ENCODE measurements around the gene MYLK2. TPM values are rescaled to one million over a fixed set of nuclear protein-coding genes. Genes with fewer than 3 reads are reported as not detected.
"Not testable (repeated sequence)": the region's sequence is repeated elsewhere in the genome, so short reads cannot be mapped to it uniquely, and the experiment has no call there.

The MYLK2 gene
- total RNA-seq, 4 donors from 2014 or later: 0.33 to 0.65 (median 0.52) TPM; not detected in 1

DNA sequence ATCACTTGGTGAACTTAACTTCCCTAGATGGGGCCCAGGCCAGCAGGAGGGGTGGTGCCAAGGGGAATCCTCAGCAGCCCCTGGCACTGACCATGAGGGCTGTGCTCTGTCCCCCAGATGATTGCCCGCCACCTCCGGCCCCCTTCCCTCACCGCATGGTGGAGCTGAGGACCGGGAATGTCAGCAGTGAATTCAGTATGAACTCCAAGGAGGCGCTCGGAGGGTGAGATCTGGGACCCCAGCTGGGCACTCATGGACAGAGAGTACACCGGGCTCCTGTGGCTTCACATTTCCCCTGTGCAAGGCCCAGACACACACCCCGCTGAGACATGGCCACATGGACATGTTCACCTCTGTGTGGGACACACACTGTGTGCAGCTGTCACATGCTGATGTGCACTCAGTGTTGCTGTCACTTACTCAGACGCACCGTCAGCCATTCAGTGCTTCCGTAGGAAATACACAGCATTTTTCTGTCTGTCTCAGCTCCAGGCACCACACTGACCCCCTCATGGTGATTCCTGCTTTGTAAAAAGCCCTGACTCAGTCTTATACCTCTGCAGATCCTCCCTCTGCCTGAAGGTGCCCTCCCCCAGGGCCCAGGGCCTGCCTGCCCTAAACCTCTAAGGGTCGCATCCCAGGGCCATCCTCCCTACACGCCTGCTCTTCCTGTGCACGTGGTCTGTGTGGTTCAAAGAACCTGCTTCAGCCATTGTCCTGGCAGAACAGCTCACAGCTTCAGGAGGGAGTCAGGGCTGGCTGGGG is 4.4 kb downstream of the MYLK2 start:
- intact Hi-C loops (cut with DNase I): loop anchor here (1.0 to 5.0 kb wide), 3 partner anchors 21 to 209 kb away; partner anchors contain the start of genes FOXS1 and PDRG1
- Histone ChIP-seq H3K36me3 (no peaks in the 10 kb centered on the region), H3K9me3 (no peaks in the 10 kb centered on the region)

DNA sequence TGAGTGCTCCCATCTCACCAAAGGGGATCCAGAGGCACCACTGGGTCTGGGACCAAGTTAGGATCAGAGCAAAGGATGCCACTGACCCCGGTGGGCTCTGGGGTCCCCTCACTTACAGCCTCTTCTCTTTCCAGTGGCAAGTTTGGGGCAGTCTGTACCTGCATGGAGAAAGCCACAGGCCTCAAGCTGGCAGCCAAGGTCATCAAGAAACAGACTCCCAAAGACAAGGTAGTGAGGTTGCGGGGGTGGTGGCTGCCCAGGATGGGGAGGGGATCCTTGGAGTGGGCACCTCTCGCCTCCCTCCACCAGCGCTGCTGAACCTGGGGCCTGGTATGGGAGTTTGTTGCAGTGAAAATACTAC is 4.9 kb downstream of the MYLK2 start:
- TF ChIP-seq, protein P1, sequence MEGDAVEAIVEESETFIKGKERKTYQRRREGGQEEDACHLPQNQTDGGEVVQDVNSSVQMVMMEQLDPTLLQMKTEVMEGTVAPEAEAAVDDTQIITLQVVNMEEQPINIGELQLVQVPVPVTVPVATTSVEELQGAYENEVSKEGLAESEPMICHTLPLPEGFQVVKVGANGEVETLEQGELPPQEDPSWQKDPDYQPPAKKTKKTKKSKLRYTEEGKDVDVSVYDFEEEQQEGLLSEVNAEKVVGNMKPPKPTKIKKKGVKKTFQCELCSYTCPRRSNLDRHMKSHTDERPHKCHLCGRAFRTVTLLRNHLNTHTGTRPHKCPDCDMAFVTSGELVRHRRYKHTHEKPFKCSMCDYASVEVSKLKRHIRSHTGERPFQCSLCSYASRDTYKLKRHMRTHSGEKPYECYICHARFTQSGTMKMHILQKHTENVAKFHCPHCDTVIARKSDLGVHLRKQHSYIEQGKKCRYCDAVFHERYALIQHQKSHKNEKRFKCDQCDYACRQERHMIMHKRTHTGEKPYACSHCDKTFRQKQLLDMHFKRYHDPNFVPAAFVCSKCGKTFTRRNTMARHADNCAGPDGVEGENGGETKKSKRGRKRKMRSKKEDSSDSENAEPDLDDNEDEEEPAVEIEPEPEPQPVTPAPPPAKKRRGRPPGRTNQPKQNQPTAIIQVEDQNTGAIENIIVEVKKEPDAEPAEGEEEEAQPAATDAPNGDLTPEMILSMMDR (IDR thresholded peaks at IDR 0.05): no peak
- no peak for TF ChIP-seq POLR2AphosphoS5 (IDR thresholded peaks at IDR 0.05)
- Histone ChIP-seq H3K9me3 (no peaks in the 10 kb centered on the region), H3K36me3 (no peaks in the 10 kb centered on the region), H3K4me3 (no peak overlapping the region), H3K27ac (replicated peaks in 1 of 4) (no peak overlapping the region), H3K27me3 (no peaks in the 10 kb centered on the region), H3K4me1 (peaks cover 4 to 15% (median 12%) of the 10 kb centered on the region in 4 donors)
- intact Hi-C loops (cut with DNase I): loop anchor here (5.0 kb wide), 1 partner anchor 208 kb away; no protein-coding TSS in a partner anchor
- WGBS: 92% methylated on average over 4 of the region's 4 CpGs
- no peak for DNase-seq (ENCODE audit: extremely low spot score)

More for the DNA sequence above, 4.4 kb downstream of the MYLK2 start:
- DNase-seq (ENCODE audit: extremely low spot score): no peak
- Histone ChIP-seq H3K4me1 (peaks cover 4 to 15% (median 12%) of the 10 kb centered on the region in 4 donors), H3K27ac (replicated peaks in 1 of 4) (no peak overlapping the region), H3K4me3 (no peak overlapping the region), H3K27me3 (no peaks in the 10 kb centered on the region)
- no peak for TF ChIP-seq EP300 (IDR thresholded peaks at IDR 0.05)
- TF ChIP-seq POLR2AphosphoS5 (IDR thresholded peaks at IDR 0.05): no peak
- TF ChIP-seq POLR2A (IDR thresholded peaks at IDR 0.05; ENCODE audit: low read depth): no peak
- WGBS: 68% methylated on average over 11 of the region's 14 CpGs

DNA sequence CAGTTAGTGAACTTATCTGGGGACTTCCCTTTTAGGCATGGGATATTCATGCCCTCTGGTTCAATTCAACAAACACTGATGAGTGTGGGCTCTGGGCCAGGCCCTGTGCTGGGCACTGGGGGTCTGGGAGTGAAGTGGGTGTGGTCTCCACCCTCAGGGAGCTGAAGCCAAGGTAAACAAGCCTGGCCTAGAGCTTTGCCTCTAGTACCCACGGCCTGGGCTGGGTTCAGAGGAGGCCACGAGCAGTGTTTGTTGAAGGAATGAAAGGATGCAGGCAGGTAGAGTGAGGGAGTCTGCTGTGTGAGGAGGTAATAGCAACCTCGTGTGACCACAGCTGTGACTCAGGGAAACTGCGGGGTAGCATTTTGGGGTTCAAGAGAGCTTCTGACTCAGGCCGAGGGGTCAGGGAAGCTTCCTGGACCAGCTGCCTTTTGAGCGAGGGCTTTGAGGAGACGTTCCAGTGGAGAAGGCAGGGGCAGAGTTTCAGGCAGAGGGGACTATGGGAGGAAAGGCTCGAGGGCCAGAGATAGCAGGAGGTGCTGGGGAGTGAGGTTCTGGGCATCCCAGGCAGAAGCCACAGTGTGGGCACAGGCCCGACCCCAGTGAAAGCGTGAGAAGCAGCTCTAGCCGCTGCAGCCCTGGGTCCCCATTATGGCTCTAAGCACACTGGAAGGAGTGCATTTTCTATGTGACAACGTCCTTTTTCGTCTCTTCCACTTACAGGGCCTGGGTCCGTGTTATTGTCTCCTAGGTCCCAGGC is 5.6 kb downstream of the MYLK2 start:
- WGBS: 83% methylated on average over 13 of the region's 14 CpGs
- DNase-seq (ENCODE audit: extremely low spot score): no peak
- TF ChIP-seq EP300 (IDR thresholded peaks at IDR 0.05): no peak
- no peak for TF ChIP-seq POLR2A (IDR thresholded peaks at IDR 0.05; ENCODE audit: low read depth)
- TF ChIP-seq, protein P1 (IDR thresholded peaks at IDR 0.05): no peak
- TF ChIP-seq POLR2AphosphoS5 (IDR thresholded peaks at IDR 0.05): no peak
- Histone ChIP-seq H3K27me3 (no peaks in the 10 kb centered on the region), H3K4me3 (no peak overlapping the region), H3K27ac (replicated peaks in 1 of 4) (no peak overlapping the region), H3K4me1 (peaks cover 4 to 15% (median 12%) of the 10 kb centered on the region in 4 donors), H3K36me3 (no peaks in the 10 kb centered on the region), H3K9me3 (no peaks in the 10 kb centered on the region)
- intact Hi-C loops (cut with DNase I): loop anchor here (5.0 kb wide), 1 partner anchor 208 kb away; no protein-coding TSS in a partner anchor

DNA sequence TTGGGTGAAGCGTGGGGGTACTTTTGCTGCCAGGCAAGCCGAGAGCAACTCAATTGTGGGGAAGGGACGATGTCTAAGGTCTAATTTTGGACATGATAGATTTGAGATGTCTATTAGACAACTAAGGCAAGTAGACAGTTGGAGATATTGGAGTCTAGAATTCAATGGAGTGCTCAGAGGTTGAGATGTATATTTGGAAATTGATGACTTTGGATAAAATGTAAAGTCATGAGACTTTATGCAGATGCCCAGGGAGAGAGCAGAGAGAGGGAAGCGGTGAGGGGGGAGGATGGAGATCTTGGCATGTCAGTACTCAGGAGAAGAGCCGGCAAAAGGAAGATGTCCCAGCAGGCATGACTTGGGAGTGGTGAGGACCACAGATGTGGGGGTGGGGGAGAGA is 6.9 kb downstream of the MYLK2 start:
- no peak for TF ChIP-seq EP300 (IDR thresholded peaks at IDR 0.05)
- no peak for TF ChIP-seq POLR2AphosphoS5 (IDR thresholded peaks at IDR 0.05)
- no peak for TF ChIP-seq POLR2A (IDR thresholded peaks at IDR 0.05; ENCODE audit: low read depth)
- DNase-seq (ENCODE audit: extremely low spot score): no peak
- no peaks in the 10 kb centered on the region for H3K9me3 ChIP-seq
- no peaks in the 10 kb centered on the region for H3K27me3 ChIP-seq
- no peak overlapping the region for H3K4me3 ChIP-seq
- intact Hi-C loops (cut with DNase I): no loop called here
- H3K36me3 ChIP-seq: no peaks in the 10 kb centered on the region
- 91% methylated on average over 5 of the region's 5 CpGs for WGBS
- H3K27ac ChIP-seq (replicated peaks in 1 of 4): no peak overlapping the region
- peaks cover 4 to 15% (median 12%) of the 10 kb centered on the region in 4 donors for H3K4me1 ChIP-seq

DNA sequence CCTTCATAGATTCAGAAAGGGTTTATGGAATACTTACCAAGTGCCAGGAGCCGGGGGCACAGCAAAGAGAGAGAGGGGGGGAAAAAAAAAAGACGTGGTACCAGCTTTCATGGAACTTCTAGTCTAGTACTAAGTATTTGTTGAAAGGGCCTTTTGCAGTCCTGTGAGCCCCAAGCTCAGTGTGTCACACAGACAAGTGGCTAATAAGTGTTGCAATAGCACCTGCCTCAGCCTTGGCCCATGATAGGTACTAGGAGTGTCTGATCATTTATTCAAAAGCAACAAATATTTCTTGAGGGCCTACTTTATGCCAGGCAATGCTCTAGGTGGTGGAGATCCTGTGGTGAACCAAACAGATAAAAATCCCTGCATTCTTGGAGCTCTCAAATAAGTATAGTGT is 7.9 kb downstream of the MYLK2 start:
- TF ChIP-seq POLR2A (IDR thresholded peaks at IDR 0.05; ENCODE audit: low read depth) (no peak), EP300 (IDR thresholded peaks at IDR 0.05) (no peak), POLR2AphosphoS5 (IDR thresholded peaks at IDR 0.05) (no peak)
- TF ChIP-seq, protein P1 (IDR thresholded peaks at IDR 0.05): no peak
- H3K27ac ChIP-seq (replicated peaks in 1 of 4): no peak overlapping the region
- intact Hi-C loops (cut with DNase I): no loop called here
- no peaks in the 10 kb centered on the region for H3K36me3 ChIP-seq
- no peak for DNase-seq (ENCODE audit: extremely low spot score)
- peaks cover 4 to 14% (median 12%) of the 10 kb centered on the region in 4 donors for H3K4me1 ChIP-seq
- WGBS: 82% methylated on average over 2 of the region's 2 CpGs
- H3K4me3 ChIP-seq: no peak overlapping the region
- H3K9me3 ChIP-seq: no peaks in the 10 kb centered on the region
- no peaks in the 10 kb centered on the region for H3K27me3 ChIP-seq

DNA sequence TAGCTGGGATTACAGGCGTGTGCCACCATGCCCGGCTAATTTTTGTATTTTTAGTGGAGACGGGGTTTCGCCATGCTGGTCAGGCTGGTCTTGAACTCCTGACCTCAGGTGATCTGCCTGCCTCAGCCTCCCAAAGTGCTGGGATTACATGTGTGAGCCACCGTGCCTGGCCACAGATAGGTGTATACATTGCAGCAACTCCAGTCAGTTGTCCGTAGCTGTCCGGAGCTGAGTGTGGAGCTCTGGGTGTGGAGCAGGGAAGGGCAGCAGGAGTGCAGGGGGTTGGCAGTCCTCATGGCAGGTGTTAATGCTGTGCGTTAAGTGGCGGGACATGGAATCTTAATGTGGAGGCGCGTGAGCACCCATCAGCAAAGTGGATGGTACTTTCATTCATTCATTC is 8.9 kb downstream of the MYLK2 start:
- WGBS: 94% methylated on average over 11 of the region's 11 CpGs
- H3K9me3 ChIP-seq; H3K27me3 ChIP-seq; H3K4me1 ChIP-seq; DNase-seq (ENCODE audit: extremely low spot score); intact Hi-C loops (cut with DNase I); H3K27ac ChIP-seq (replicated peaks in 1 of 4); H3K36me3 ChIP-seq; H3K4me3 ChIP-seq: not testable (repeated sequence)

All from esophagus muscularis mucosa (tissue), 4 donors.